Liver (tissue), 9 donors: ENCODE measurements around the gene PLXDC2. TPM values are rescaled to one million over a fixed set of nuclear protein-coding genes. Genes with fewer than 3 reads are reported as not detected.

Source experiments
- DNase-seq: peaks from one replicate; pipeline ENCODE4 v3.0.0-alpha.2; 2017; ENCODE audit warnings: low spot score
- H3K27ac ChIP-seq, 2 donors: one replicate each; pipeline ENCODE4 v1.7.0; 2013; ENCODE audit warnings: inconsistent platforms in 2 of 2, low read length in 2 of 2, control low read depth in 1 of 2, low read depth in 1 of 2, mild to moderate bottlenecking in 1 of 2
- H3K27me3 ChIP-seq, 4 donors: one replicate each; pipeline versions ENCODE4 v1.6.1 to v1.7.0; 2013; ENCODE audit warnings: low read length in 3 of 4, inconsistent platforms in 1 of 4, mild to moderate bottlenecking in 1 of 4, moderate library complexity in 1 of 4; ENCODE audit not compliant: control insufficient read depth in 4 of 4, insufficient read depth in 4 of 4
- H3K36me3 ChIP-seq, 4 donors: one replicate each; pipeline versions ENCODE4 v1.6.1 to v1.7.0; 2013; ENCODE audit warnings: low read length in 3 of 4, mild to moderate bottlenecking in 3 of 4, low read depth in 1 of 4, moderate library complexity in 1 of 4; ENCODE audit not compliant: control insufficient read depth in 4 of 4, insufficient read depth in 3 of 4
- H3K4me1 ChIP-seq, 4 donors: one replicate each; pipeline versions ENCODE4 v1.6.1 to v1.7.0; 2013; ENCODE audit warnings: low read length in 3 of 4, mild to moderate bottlenecking in 3 of 4, moderate library complexity in 1 of 4; ENCODE audit not compliant: control insufficient read depth in 4 of 4, insufficient read depth in 4 of 4
- H3K4me3 ChIP-seq, 3 donors: one replicate each; pipeline versions ENCODE4 v1.6.1 to v1.7.0; 2013; ENCODE audit warnings: low read length in 3 of 3, control low read depth in 1 of 3, low read depth in 1 of 3, mild to moderate bottlenecking in 1 of 3
- H3K9ac ChIP-seq, 2 donors: one replicate each; pipeline ENCODE4 v1.7.0; 2013; ENCODE audit warnings: low read length in 2 of 2, mild to moderate bottlenecking in 2 of 2, moderate library complexity in 2 of 2, control low read depth in 1 of 2, low read depth in 1 of 2
- H3K9me3 ChIP-seq, 4 donors: one replicate each; pipeline versions ENCODE4 v1.6.1 to v1.7.0; 2013; ENCODE audit warnings: low read length in 3 of 4; ENCODE audit not compliant: control insufficient read depth in 4 of 4
- ATF3 ChIP-seq: IDR thresholded peaks from 2 replicates; pipeline ENCODE4 v1.6.1; 2016; ENCODE audit warnings: antibody characterized with exemption
- EGR1 ChIP-seq, 2 donors: IDR thresholded peaks; 2 replicates each; pipeline ENCODE4 v1.6.1; 2016 to 2018; ENCODE audit warnings: antibody characterized with exemption in 2 of 2, low read depth in 2 of 2
- FOXA1 ChIP-seq: IDR thresholded peaks from 2 replicates; pipeline ENCODE4 v1.6.1; 2016; ENCODE audit warnings: antibody characterized with exemption
- FOXA2 ChIP-seq: IDR thresholded peaks from 2 replicates; pipeline ENCODE4 v1.6.1; 2016; ENCODE audit warnings: antibody characterized with exemption
- GABPA ChIP-seq, 2 donors: IDR thresholded peaks in 1 of 2; conservative IDR thresholded peaks in 1 of 2; 2 replicates each; pipeline ENCODE4 v1.6.1; 2016; ENCODE audit warnings: antibody characterized with exemption in 2 of 2, mild to moderate bottlenecking in 1 of 2, moderate library complexity in 1 of 2
- HNF4A ChIP-seq, 2 donors: conservative IDR thresholded peaks; 2 replicates each; pipeline ENCODE4 v1.6.1; 2016; ENCODE audit warnings: antibody characterized with exemption in 2 of 2, mild to moderate bottlenecking in 2 of 2
- HNF4G ChIP-seq: IDR thresholded peaks from 2 replicates; pipeline ENCODE4 v1.6.1; 2016; ENCODE audit warnings: antibody characterized with exemption
- JUND ChIP-seq, 2 donors: IDR thresholded peaks; 2 replicates each; pipeline ENCODE4 v1.6.1; 2016; ENCODE audit warnings: antibody characterized with exemption in 2 of 2
- NR2F2 ChIP-seq: IDR thresholded peaks from 2 replicates; pipeline ENCODE4 v1.6.1; 2016; ENCODE audit warnings: antibody characterized with exemption
- RAD21 ChIP-seq, 2 donors: IDR thresholded peaks; 2 replicates each; pipeline ENCODE4 v1.6.1; 2016; ENCODE audit warnings: antibody characterized with exemption in 2 of 2, mild to moderate bottlenecking in 2 of 2
- REST ChIP-seq: IDR thresholded peaks from 2 replicates; pipeline ENCODE4 v1.6.1; 2016; ENCODE audit warnings: antibody characterized with exemption, mild to moderate bottlenecking
- RXRA ChIP-seq, 2 donors: IDR thresholded peaks; 2 replicates each; pipeline ENCODE4 v1.6.1; 2017 to 2018; ENCODE audit warnings: antibody characterized with exemption in 2 of 2, mild to moderate bottlenecking in 1 of 2
- SP1 ChIP-seq: IDR thresholded peaks from 2 replicates; pipeline ENCODE4 v1.6.1; 2018; ENCODE audit warnings: antibody characterized with exemption, mild to moderate bottlenecking
- TAF1 ChIP-seq: conservative IDR thresholded peaks from 2 replicates; pipeline ENCODE4 v1.6.1; 2016; ENCODE audit warnings: antibody characterized with exemption, mild to moderate bottlenecking
- YY1 ChIP-seq: IDR thresholded peaks from 2 replicates; pipeline ENCODE4 v1.6.1; 2016; ENCODE audit warnings: antibody characterized with exemption, mild to moderate bottlenecking
- WGBS: extraction: QIAGEN DNeasy Blood & Tissue Kit; methylation state at CpG from one replicate; pipeline ENCODE4 v1.1.7; 2013; 5-methylcytosine and 5-hydroxymethylcytosine counted together
- polyA plus RNA-seq, 2 donors: library from polyadenylated mRNA; stranded (reverse) in 1 of 2; unstranded in 1 of 2; fragments of 200-250 nt in 1 of 2; fragments of >200 nt in 1 of 2; fragmentation: Nextera tagmentation in 1 of 2; extraction: Ambion mirVana in 1 of 2; gene quantifications; one replicate each; pipeline versions ENCODE4 v1.2.1 to v1.2.3, GENCODE V29; 2013 to 2015
- total RNA-seq, 2 donors: library from RNA; depleted of rRNA; stranded (reverse); fragments of >200 nt; gene quantifications; one replicate each; pipeline ENCODE4 v1.2.3, GENCODE V29; 2014
- TF ChIP-seq, protein P1 (sequence below): IDR thresholded peaks from 2 replicates; pipeline ENCODE4 v1.6.1; 2016; ENCODE audit warnings: antibody characterized with exemption
- TF ChIP-seq, protein P2 (sequence below): fragments of 150-350 bp; IDR thresholded peaks from 2 replicates; pipeline ENCODE4 v1.5.1; 2017; ENCODE audit warnings: improper control_type of control experiment, low read depth, low read length; ENCODE audit not compliant: missing input control
- TF ChIP-seq, protein P3 (sequence below): IDR thresholded peaks from 2 replicates; pipeline ENCODE4 v1.6.1; 2016; ENCODE audit warnings: antibody characterized with exemption
- donor health status: healthy.
- donor health status: healthy.
- donor health status: healthy.
- donor health status: healthy.
- donor health status: healthy.

PLXDC2 gene
- total and polyA plus RNA-seq, 4 donors = 1.4 to 5.1 (median 2.4) TPM

- TF ChIP-seq, protein P1, sequence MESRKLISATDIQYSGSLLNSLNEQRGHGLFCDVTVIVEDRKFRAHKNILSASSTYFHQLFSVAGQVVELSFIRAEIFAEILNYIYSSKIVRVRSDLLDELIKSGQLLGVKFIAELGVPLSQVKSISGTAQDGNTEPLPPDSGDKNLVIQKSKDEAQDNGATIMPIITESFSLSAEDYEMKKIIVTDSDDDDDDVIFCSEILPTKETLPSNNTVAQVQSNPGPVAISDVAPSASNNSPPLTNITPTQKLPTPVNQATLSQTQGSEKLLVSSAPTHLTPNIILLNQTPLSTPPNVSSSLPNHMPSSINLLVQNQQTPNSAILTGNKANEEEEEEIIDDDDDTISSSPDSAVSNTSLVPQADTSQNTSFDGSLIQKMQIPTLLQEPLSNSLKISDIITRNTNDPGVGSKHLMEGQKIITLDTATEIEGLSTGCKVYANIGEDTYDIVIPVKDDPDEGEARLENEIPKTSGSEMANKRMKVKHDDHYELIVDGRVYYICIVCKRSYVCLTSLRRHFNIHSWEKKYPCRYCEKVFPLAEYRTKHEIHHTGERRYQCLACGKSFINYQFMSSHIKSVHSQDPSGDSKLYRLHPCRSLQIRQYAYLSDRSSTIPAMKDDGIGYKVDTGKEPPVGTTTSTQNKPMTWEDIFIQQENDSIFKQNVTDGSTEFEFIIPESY = no peak
- no peak for TF ChIP-seq FOXA2
- TF ChIP-seq RXRA (IDR thresholded peaks at IDR 0.05) = no peak
- no peak for TF ChIP-seq NR2F2
- TF ChIP-seq GABPA (IDR thresholded peaks at IDR 0.05 in 1 of 2, conservative IDR thresholded peaks at IDR 0.05 in 1 of 2) = no peak
Observed at GRCh38 chr10:20117471-20117870, 301.2 kb downstream of the PLXDC2 start (continued).

DNA sequence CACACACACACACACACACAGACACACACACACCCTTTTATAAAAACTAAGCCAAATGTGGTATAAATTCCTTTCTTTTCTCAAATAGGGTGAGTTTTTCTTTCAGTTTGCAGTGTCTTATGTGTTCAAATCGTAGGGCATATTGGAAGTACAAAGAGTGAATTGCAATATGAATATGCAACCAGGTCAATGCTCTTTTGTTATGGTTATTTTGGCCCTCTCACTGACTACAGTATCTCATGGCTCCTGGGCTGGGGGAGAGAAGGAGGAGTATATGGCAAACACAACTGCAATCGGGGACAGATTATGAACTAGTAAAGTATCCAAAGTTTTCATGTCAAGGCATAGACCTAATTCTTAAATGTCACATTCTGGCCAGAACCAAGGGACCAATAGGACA is 301.9 kb downstream of the PLXDC2 start:
- no peaks in the 10 kb centered on the region for H3K9me3 ChIP-seq
- no peaks in the 10 kb centered on the region for H3K27me3 ChIP-seq
- H3K36me3 ChIP-seq = no peaks in the 10 kb centered on the region
- TF ChIP-seq FOXA2 (no peak), GABPA (IDR thresholded peaks at IDR 0.05 in 1 of 2, conservative IDR thresholded peaks at IDR 0.05 in 1 of 2) (no peak), YY1 (no peak), REST (no peak), EGR1 (IDR thresholded peaks at IDR 0.05; ENCODE audit: low read depth in 2 of 2) (no peak), ATF3 (no peak), TAF1 (no peak), JUND (IDR thresholded peaks at IDR 0.05) (no peak), RAD21 (IDR thresholded peaks at IDR 0.05) (no peak), FOXA1 (no peak), NR2F2 (no peak), HNF4A (conservative IDR thresholded peaks at IDR 0.05) (no peak), HNF4G (no peak), SP1 (no peak), RXRA (IDR thresholded peaks at IDR 0.05) (no peak)
- TF ChIP-seq, protein P1 = no peak
- TF ChIP-seq, protein P2, sequence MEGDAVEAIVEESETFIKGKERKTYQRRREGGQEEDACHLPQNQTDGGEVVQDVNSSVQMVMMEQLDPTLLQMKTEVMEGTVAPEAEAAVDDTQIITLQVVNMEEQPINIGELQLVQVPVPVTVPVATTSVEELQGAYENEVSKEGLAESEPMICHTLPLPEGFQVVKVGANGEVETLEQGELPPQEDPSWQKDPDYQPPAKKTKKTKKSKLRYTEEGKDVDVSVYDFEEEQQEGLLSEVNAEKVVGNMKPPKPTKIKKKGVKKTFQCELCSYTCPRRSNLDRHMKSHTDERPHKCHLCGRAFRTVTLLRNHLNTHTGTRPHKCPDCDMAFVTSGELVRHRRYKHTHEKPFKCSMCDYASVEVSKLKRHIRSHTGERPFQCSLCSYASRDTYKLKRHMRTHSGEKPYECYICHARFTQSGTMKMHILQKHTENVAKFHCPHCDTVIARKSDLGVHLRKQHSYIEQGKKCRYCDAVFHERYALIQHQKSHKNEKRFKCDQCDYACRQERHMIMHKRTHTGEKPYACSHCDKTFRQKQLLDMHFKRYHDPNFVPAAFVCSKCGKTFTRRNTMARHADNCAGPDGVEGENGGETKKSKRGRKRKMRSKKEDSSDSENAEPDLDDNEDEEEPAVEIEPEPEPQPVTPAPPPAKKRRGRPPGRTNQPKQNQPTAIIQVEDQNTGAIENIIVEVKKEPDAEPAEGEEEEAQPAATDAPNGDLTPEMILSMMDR = no peak
- TF ChIP-seq, protein P3, sequence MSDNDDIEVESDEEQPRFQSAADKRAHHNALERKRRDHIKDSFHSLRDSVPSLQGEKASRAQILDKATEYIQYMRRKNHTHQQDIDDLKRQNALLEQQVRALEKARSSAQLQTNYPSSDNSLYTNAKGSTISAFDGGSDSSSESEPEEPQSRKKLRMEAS = no peak
- H3K27ac ChIP-seq = no peak overlapping the region
- no peak overlapping the region for H3K9ac ChIP-seq
- peaks cover 0 to 9% (median 0%) of the 10 kb centered on the region in 4 donors for H3K4me1 ChIP-seq
- no peak for DNase-seq
- no peak overlapping the region for H3K4me3 ChIP-seq
- 52% methylated on average over 2 of the region's 2 CpGs for WGBS
